ENCODE results near the gene SHISA6. TPM values are rescaled to one million over a fixed set of nuclear protein-coding genes. Genes with fewer than 3 reads are reported as not detected.

Gene SHISA6
- total RNA-seq, 1 experiment from 2014 or later, result 40.0 TPM

DNA sequence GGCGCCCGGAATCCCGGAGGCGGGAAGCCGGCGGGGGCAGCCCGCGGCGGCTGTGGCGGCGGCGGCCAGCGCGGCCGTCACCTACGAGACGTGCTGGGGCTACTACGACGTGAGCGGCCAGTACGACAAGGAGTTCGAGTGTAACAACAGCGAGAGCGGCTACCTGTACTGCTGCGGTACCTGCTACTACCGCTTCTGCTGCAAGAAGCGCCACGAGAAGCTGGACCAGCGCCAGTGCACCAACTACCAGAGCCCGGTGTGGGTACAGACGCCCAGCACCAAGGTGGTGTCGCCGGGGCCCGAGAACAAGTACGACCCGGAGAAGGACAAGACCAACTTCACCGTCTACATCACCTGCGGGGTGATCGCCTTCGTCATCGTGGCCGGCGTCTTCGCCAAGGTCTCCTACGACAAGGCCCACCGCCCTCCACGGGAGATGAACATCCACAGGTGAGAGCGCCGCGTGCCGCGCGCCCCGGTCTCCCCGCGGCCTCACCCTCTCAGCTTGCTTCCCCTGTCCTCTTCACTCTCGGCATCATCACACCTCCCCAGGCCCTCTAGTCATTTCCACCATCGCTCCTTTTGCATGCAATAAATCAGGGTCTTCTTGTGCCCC, 706 bp downstream of the SHISA6 start:
- no peak for TF ChIP-seq EZH2 (IDR thresholded peaks at IDR 0.05; ENCODE audit: borderline replicate concordance, low read depth, low read length, poor library complexity, severe bottlenecking)
- TF ChIP-seq, protein P1, sequence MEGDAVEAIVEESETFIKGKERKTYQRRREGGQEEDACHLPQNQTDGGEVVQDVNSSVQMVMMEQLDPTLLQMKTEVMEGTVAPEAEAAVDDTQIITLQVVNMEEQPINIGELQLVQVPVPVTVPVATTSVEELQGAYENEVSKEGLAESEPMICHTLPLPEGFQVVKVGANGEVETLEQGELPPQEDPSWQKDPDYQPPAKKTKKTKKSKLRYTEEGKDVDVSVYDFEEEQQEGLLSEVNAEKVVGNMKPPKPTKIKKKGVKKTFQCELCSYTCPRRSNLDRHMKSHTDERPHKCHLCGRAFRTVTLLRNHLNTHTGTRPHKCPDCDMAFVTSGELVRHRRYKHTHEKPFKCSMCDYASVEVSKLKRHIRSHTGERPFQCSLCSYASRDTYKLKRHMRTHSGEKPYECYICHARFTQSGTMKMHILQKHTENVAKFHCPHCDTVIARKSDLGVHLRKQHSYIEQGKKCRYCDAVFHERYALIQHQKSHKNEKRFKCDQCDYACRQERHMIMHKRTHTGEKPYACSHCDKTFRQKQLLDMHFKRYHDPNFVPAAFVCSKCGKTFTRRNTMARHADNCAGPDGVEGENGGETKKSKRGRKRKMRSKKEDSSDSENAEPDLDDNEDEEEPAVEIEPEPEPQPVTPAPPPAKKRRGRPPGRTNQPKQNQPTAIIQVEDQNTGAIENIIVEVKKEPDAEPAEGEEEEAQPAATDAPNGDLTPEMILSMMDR (conservative IDR thresholded peaks at IDR 0.05; ENCODE audit: low read depth, low read length), result no peak
- H3K9me3 ChIP-seq (ENCODE audit: low read depth, low read length, poor library complexity, severe bottlenecking), result no peaks in the 10 kb centered on the region
- no peaks in the 10 kb centered on the region for H3K27me3 ChIP-seq (replicated peaks; ENCODE audit: insufficient read depth, low read depth, low read length, poor library complexity)
- peaks cover 47% of the 10 kb centered on the region for H3K4me1 ChIP-seq (ENCODE audit: insufficient read depth, low read length, poor library complexity, severe bottlenecking)
- H3K4me3 ChIP-seq (ENCODE audit: low read depth, low read length, poor library complexity, severe bottlenecking), result peak overlapping the region; percentile 65
- peak overlapping the region; percentile 82 for H3K27ac ChIP-seq (ENCODE audit: low read depth, low read length, poor library complexity, severe bottlenecking)
- BruUV-seq (replicated peaks), result no TSS peak
- DNase-seq (ENCODE audit: low spot score), result peak; percentile 38
- intact Hi-C loops (cut with micrococcal nuclease; ENCODE audit: unreplicated experiment), result loop anchor here (5.0 kb wide), 5 partner anchors 141 to 501 kb away; no protein-coding TSS in a partner anchor
- ChIA-PET POLR2A (ENCODE audit: low non-redundant PET) (no interaction called here), CTCF (interaction anchor here (0.6 kb wide), 1 partner anchor 274 kb away, joined by 3 read pairs; no protein-coding TSS in a partner anchor)
- H3K36me3 ChIP-seq (ENCODE audit: insufficient read depth, low read length, poor library complexity, severe bottlenecking), result peaks cover 3% of the 10 kb centered on the region

DNA sequence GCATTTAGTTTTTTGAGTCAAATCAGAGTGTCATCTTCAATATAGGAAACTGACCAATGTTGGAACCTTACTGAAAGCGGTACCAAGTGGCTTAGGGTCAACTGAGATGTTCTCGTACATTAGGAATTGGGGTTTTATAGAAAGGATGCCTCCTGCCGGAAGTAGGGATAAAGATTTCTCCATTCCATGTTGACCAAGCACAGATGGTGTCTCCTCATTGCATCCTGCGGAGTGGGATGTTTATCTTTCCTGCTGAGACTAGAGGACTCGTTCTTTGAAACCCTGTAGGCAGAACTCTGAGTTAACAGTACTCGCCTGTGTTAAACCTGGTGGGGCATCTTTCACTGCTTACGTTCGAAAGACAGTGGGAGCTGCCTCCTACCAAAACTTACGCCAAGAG, 1.4 kb downstream of the SHISA6 start:
- Histone ChIP-seq H3K4me3 (ENCODE audit: low read depth, low read length, poor library complexity, severe bottlenecking) (peak overlapping the region; percentile 65), H3K36me3 (ENCODE audit: insufficient read depth, low read length, poor library complexity, severe bottlenecking) (peaks cover 3% of the 10 kb centered on the region), H3K27ac (ENCODE audit: low read depth, low read length, poor library complexity, severe bottlenecking) (peak overlapping the region; percentile 82), H3K4me1 (ENCODE audit: insufficient read depth, low read length, poor library complexity, severe bottlenecking) (peaks cover 54% of the 10 kb centered on the region), H3K27me3 (replicated peaks; ENCODE audit: insufficient read depth, low read depth, low read length, poor library complexity) (no peaks in the 10 kb centered on the region), H3K9me3 (ENCODE audit: low read depth, low read length, poor library complexity, severe bottlenecking) (no peaks in the 10 kb centered on the region)
- ChIA-PET POLR2A (ENCODE audit: low non-redundant PET) (no interaction called here), CTCF (interaction anchor here (0.8 kb wide), 1 partner anchor 54 kb away, joined by 3 read pairs; no protein-coding TSS in a partner anchor)
- intact Hi-C loops (cut with micrococcal nuclease; ENCODE audit: unreplicated experiment), result loop anchor here (5.0 kb wide), 5 partner anchors 140 to 500 kb away; no protein-coding TSS in a partner anchor
- TSS peak; percentile 37 for BruUV-seq (replicated peaks)
- DNase-seq (ENCODE audit: low spot score), result peak; percentile 72
- no peak for TF ChIP-seq EZH2 (IDR thresholded peaks at IDR 0.05; ENCODE audit: borderline replicate concordance, low read depth, low read length, poor library complexity, severe bottlenecking)
- TF ChIP-seq, protein P1 (conservative IDR thresholded peaks at IDR 0.05; ENCODE audit: low read depth, low read length), result 0 out of 2 replicates have a peak, but pooled peaks have one; percentile 28

DNA sequence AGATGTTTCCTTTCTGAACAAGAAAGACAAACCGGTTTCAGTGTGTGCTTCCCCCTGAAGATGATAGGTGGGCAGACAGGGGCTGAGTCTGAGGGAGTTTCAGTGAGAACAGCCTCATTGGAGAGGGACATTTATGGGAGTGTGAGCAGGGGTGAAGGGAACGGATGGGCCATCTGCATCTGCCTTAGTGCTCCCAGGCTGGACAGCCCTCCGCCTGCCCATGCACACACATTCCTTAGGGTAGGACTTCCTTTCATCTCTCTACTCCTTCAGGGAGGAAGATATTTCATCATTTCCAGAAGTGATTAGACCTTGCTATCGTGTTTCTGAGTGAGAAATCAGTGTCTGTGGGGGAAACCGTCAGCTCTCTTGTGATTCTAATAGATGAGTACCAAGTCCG, 3.8 kb downstream of the SHISA6 start:
- H3K36me3 ChIP-seq (ENCODE audit: insufficient read depth, low read length, poor library complexity, severe bottlenecking), result peaks cover 7% of the 10 kb centered on the region
- H3K4me1 ChIP-seq (ENCODE audit: insufficient read depth, low read length, poor library complexity, severe bottlenecking), result peaks cover 71% of the 10 kb centered on the region
- POLR2A ChIA-PET (ENCODE audit: low non-redundant PET), result no interaction called here
- H3K4me3 ChIP-seq (ENCODE audit: low read depth, low read length, poor library complexity, severe bottlenecking), result peak overlapping the region; percentile 65
- H3K27me3 ChIP-seq (replicated peaks; ENCODE audit: insufficient read depth, low read depth, low read length, poor library complexity), result no peaks in the 10 kb centered on the region
- intact Hi-C loops (cut with micrococcal nuclease; ENCODE audit: unreplicated experiment), result loop anchor here (1.0 to 5.0 kb wide), 6 partner anchors 138 to 498 kb away; no protein-coding TSS in a partner anchor
- H3K27ac ChIP-seq (ENCODE audit: low read depth, low read length, poor library complexity, severe bottlenecking), result peak overlapping the region; percentile 82
- no peak for DNase-seq (ENCODE audit: low spot score)
- BruUV-seq (replicated peaks), result no TSS peak
- TF ChIP-seq, protein P1 (conservative IDR thresholded peaks at IDR 0.05; ENCODE audit: low read depth, low read length), result no peak
- no peak for TF ChIP-seq EZH2 (IDR thresholded peaks at IDR 0.05; ENCODE audit: borderline replicate concordance, low read depth, low read length, poor library complexity, severe bottlenecking)
- no peaks in the 10 kb centered on the region for H3K9me3 ChIP-seq (ENCODE audit: low read depth, low read length, poor library complexity, severe bottlenecking)
- CTCF ChIA-PET, result interaction anchor here (1.1 kb wide), 1 partner anchor 52 kb away, joined by 4 read pairs; no protein-coding TSS in a partner anchor

All from A673 (cell line).